Mammary epithelial cell (primary cell): ENCODE measurements around the gene EEFSEC.

Experiments used
- CTCF ChIP-seq, 2 donors: IDR thresholded peaks in 1 of 2; conservative IDR thresholded peaks in 1 of 2; 2 replicates each; pipeline ENCODE4 v1.5.1; 2011 to 2012; ENCODE audit warnings: inconsistent platforms in 2 of 2, low read length in 2 of 2, mild to moderate bottlenecking in 2 of 2, control low read depth in 1 of 2, low read depth in 1 of 2; ENCODE audit not compliant: insufficient read depth in 1 of 2; ENCODE audit errors: extremely low read depth in 1 of 2
- EZH2 ChIP-seq: IDR thresholded peaks from 2 replicates; pipeline ENCODE4 v1.6.1; 2012; ENCODE audit warnings: low read length, inconsistent platforms, borderline replicate concordance

GRCh38 chr3:128420720-128421438, 267.6 kb downstream of the EEFSEC start:
- no peak for TF ChIP-seq EZH2
- TF ChIP-seq CTCF (conservative IDR thresholded peaks at IDR 0.05 in 1 of 2, IDR thresholded peaks at IDR 0.05 in 1 of 2; ENCODE audit: extremely low read depth in 1 of 2, insufficient read depth in 1 of 2, low read depth in 1 of 2, low read length in 2 of 2) = no peak
